K562 (cell line): ENCODE data around the gene KBTBD4. TPM values are rescaled to one million over a fixed set of nuclear protein-coding genes. Genes with fewer than 3 reads are reported as not detected.

Experiments used
- ELF2 ChIP-seq: fragments of 250-450 bp; sonication (Bioruptor Pico); IDR thresholded peaks from 2 replicates; pipeline ENCODE4 v1.5.0; 2021; ENCODE audit warnings: mild to moderate bottlenecking
- ETV6 ChIP-seq, 3 experiments: fragments of 150-350 bp in 1 of 3; sonication (generic) in 1 of 3; formaldehyde crosslinking in 1 of 3; IDR thresholded peaks; 2 replicates each; pipeline versions ENCODE4 v1.6.1 to v1.8.0; 2014 to 2022; ENCODE audit warnings: borderline replicate concordance in 2 of 3, low read depth in 2 of 3, antibody characterized with exemption in 1 of 3, low read length in 1 of 3, mild to moderate bottlenecking in 1 of 3, missing genetic modification reagents in 1 of 3
- HLTF ChIP-seq: fragments of 450-650 bp; IDR thresholded peaks from 2 replicates; pipeline ENCODE4 v1.6.1; 2016
- JUN ChIP-seq, 2 experiments: sonication (generic) in 1 of 2; formaldehyde crosslinking in 1 of 2; IDR thresholded peaks; 2 replicates each; pipeline versions ENCODE4 v1.6.1 to v1.8.0; 2012 to 2022; ENCODE audit warnings: borderline replicate concordance in 2 of 2, mild to moderate bottlenecking in 2 of 2, improper control_type of control experiment in 1 of 2, low read depth in 1 of 2, low read length in 1 of 2, missing genetic modification reagents in 1 of 2
- MYC ChIP-seq, 2 experiments: fragments of 250-450 bp in 1 of 2; sonication (Bioruptor Pico) in 1 of 2; IDR thresholded peaks; 2 replicates each; pipeline versions ENCODE4 v1.5.1 to v1.6.1; 2012 to 2021; ENCODE audit warnings: low read depth in 2 of 2, borderline replicate concordance in 1 of 2, improper control_type of control experiment in 1 of 2, low read length in 1 of 2, mild to moderate bottlenecking in 1 of 2, moderate library complexity in 1 of 2
- NBN ChIP-seq: fragments of 450-650 bp; IDR thresholded peaks from 2 replicates; pipeline ENCODE4 v1.6.1; 2016; ENCODE audit warnings: low read depth, mild to moderate bottlenecking
- NCOA6 ChIP-seq: fragments of 450-650 bp; IDR thresholded peaks from 2 replicates; pipeline ENCODE4 v1.6.1; 2017; ENCODE audit warnings: mild to moderate bottlenecking
- NFXL1 ChIP-seq: fragments of 450-650 bp; formaldehyde crosslinking; IDR thresholded peaks from 2 replicates; pipeline ENCODE4 v1.4.0; 2021; ENCODE audit warnings: mild to moderate bottlenecking
- NR3C1 ChIP-seq: sonication (generic); formaldehyde crosslinking; IDR thresholded peaks from 2 replicates; pipeline ENCODE4 v1.8.1; 2022; ENCODE audit warnings: missing genetic modification reagents
- PCBP2 ChIP-seq: fragments of 200-400 bp; formaldehyde crosslinking; IDR thresholded peaks from 2 replicates; pipeline ENCODE4 v1.6.1; 2018; ENCODE audit warnings: low read length, low read depth, mild to moderate bottlenecking, moderate library complexity; ENCODE audit not compliant: poor library complexity, severe bottlenecking
- RBBP5 ChIP-seq: fragments of 200-600 bp; sonication (generic); IDR thresholded peaks from 2 replicates; pipeline ENCODE4 v1.6.1; 2012; ENCODE audit warnings: borderline replicate concordance, mild to moderate bottlenecking, low read length, control low read depth, inconsistent platforms; ENCODE audit not compliant: insufficient read depth, poor library complexity, severe bottlenecking
- TAF7 ChIP-seq: fragments of 450-650 bp; IDR thresholded peaks from 2 replicates; pipeline ENCODE4 v1.6.1; 2016; ENCODE audit warnings: missing genetic modification characterization, missing compliant biosample characterization
- TBP ChIP-seq: optimal IDR thresholded peaks from 2 replicates; pipeline ENCODE3; 2011; ENCODE audit warnings: low read depth, low read length, improper control_type of control experiment
- TFE3 ChIP-seq: fragments of 450-650 bp; formaldehyde crosslinking; IDR thresholded peaks from 2 replicates; pipeline ENCODE4 v1.4.0; 2020; ENCODE audit warnings: mild to moderate bottlenecking, mixed read lengths
- WHSC1 ChIP-seq: IDR thresholded peaks from one replicate; pipeline ENCODE4 v1.6.1; 2012; ENCODE audit warnings: low read length, control low read depth, inconsistent platforms
- ZNF436 ChIP-seq: fragments of 250-450, 450-650 bp; sonication (Bioruptor Pico); formaldehyde crosslinking; IDR thresholded peaks from 2 replicates; pipeline ENCODE4 v1.7.0; 2020; ENCODE audit warnings: mild to moderate bottlenecking
- ZNF695 ChIP-seq: fragments of 450-650 bp; formaldehyde crosslinking; IDR thresholded peaks from 2 replicates; pipeline ENCODE4 v1.4.0; 2020; ENCODE audit warnings: mild to moderate bottlenecking, moderate library complexity
- polyA plus RNA-seq, 8 experiments: library from polyadenylated mRNA; depleted of rRNA in 4 of 8; stranded (reverse) in 5 of 8; unstranded in 3 of 8; fragments of >200 nt; fragmentation: Nextera tagmentation in 2 of 8; fragmentation: Illumina TruSeq in 1 of 8; extraction: Ambion mirVana in 2 of 8; extraction: Trizol in 1 of 8; gene quantifications; 2 replicates each; pipeline versions ENCODE4 v1.2.1 to v1.2.3, GENCODE V29; 2011 to 2014; ENCODE audit warnings: inconsistent platforms in 1 of 8, missing spikeins in 1 of 8
- total RNA-seq, 7 experiments: library from RNA; depleted of rRNA in 6 of 7; stranded (reverse); fragments of >200 nt in 6 of 7; fragmentation: Illumina TruSeq in 2 of 7; extraction: Trizol in 2 of 7; gene quantifications; 2 replicates each; pipeline versions ENCODE4 v1.2.1 to v1.2.3, GENCODE V29; 2011 to 2021; ENCODE audit warnings: low replicate concordance in 1 of 7
- TF ChIP-seq, protein P1 (sequence below): fragments of 450-650 bp; conservative IDR thresholded peaks from 2 replicates; pipeline ENCODE4 v1.6.1; 2016; ENCODE audit warnings: missing genetic modification characterization, low read depth, mild to moderate bottlenecking, control low read depth, missing compliant biosample characterization
- TF ChIP-seq, protein P2 (sequence below): fragments of 250-450 bp; sonication (Bioruptor Pico); IDR thresholded peaks from 2 replicates; pipeline ENCODE4 v1.8.0; 2022; ENCODE audit warnings: moderate library complexity, mild to moderate bottlenecking, inconsistent platforms

Gene KBTBD4
- total and polyA plus RNA-seq, 9 of the 15 experiments (the other 6 are each of a cell fraction or from before 2014, with no cell fraction given) = 7.0 to 33.9 (median 13.3) TPM

GRCh38 chr11:47578524-47579494 is at the start of gene KBTBD4, which contains the start of gene NDUFS3 (continued):
- TF ChIP-seq MYC (IDR thresholded peaks at IDR 0.05; ENCODE audit: low read depth, low read length) = peak; percentile 80
- peak; percentile 55; the same call in 1 of the 2 replicates for TF ChIP-seq MYC (CRISPR knock-in tag; IDR thresholded peaks at IDR 0.05; ENCODE audit: borderline replicate concordance, low read depth)
- peak; percentile 95 for TF ChIP-seq TBP
- peak; percentile 98 for TF ChIP-seq HLTF
- peak; percentile 87 for TF ChIP-seq ELF2 (CRISPR knock-in tag)
- no peak for TF ChIP-seq TFE3
- no peak for TF ChIP-seq NR3C1
- no peak for TF ChIP-seq NFXL1 (CRISPR knock-in tag)
- TF ChIP-seq RBBP5 = peak; percentile 99
- TF ChIP-seq, protein P1, sequence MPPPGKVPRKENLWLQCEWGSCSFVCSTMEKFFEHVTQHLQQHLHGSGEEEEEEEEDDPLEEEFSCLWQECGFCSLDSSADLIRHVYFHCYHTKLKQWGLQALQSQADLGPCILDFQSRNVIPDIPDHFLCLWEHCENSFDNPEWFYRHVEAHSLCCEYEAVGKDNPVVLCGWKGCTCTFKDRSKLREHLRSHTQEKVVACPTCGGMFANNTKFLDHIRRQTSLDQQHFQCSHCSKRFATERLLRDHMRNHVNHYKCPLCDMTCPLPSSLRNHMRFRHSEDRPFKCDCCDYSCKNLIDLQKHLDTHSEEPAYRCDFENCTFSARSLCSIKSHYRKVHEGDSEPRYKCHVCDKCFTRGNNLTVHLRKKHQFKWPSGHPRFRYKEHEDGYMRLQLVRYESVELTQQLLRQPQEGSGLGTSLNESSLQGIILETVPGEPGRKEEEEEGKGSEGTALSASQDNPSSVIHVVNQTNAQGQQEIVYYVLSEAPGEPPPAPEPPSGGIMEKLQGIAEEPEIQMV (tag) = peak; percentile 84
- TF ChIP-seq NCOA6 = peak; percentile 42; the same call in 1 of the 2 replicates
- no peak for TF ChIP-seq ZNF436 (CRISPR knock-in tag)
- no peak for TF ChIP-seq PCBP2
- no peak for TF ChIP-seq ZNF695
- TF ChIP-seq ETV6 (IDR thresholded peaks at IDR 0.05; ENCODE audit: borderline replicate concordance in 1 of 2, low read depth in 2 of 2, low read length in 1 of 2) = peak in 1 of 2 experiments; percentile 40; a peak in 2 of 4 replicates
- TF ChIP-seq ETV6 (CRISPR knock-in tag; IDR thresholded peaks at IDR 0.05; ENCODE audit: borderline replicate concordance) = no peak
- TF ChIP-seq, protein P2, sequence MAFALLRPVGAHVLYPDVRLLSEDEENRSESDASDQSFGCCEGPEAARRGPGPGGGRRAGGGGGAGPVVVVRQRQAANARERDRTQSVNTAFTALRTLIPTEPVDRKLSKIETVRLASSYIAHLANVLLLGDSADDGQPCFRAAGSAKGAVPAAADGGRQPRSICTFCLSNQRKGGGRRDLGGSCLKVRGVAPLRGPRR (CRISPR knock-in tag) = no peak
- TF ChIP-seq NBN = peak; percentile 98
- TF ChIP-seq TAF7 (tag) = peak; percentile 94
- no peak for TF ChIP-seq WHSC1
- no peak; the same call in 1 of the 2 replicates for TF ChIP-seq JUN (IDR thresholded peaks at IDR 0.05; ENCODE audit: borderline replicate concordance, low read depth, low read length)
- no peak for TF ChIP-seq JUN (CRISPR knock-in tag; IDR thresholded peaks at IDR 0.05; ENCODE audit: borderline replicate concordance)
